GM12878 (cell line): Measurements from ENCODE around the gene SEMA5A. TPM values are rescaled to one million over a fixed set of nuclear protein-coding genes. Genes with fewer than 3 reads are reported as not detected.

Experiments
- ATAC-seq: fragments of 200-7000 bp; cut with Tn5 transposase; 3 replicates; pipeline ENCODE4 v1.9.1; 2020; ENCODE audit warnings: mild to moderate bottlenecking, moderate library complexity
- BruUV-seq: library from RNA; stranded (reverse); fragments of 400-500 nt; replicated peaks from 2 replicates; lab custom pipeline; 2021; lab: Mats Ljungman, UMichigan
- CTCF ChIA-PET: fragments of 300-600 bp; sonication (Branson Sonifier 250); formaldehyde crosslinking; extraction: SDS; loops from one replicate; lab custom pipeline; 2021; ENCODE audit warnings: inconsistent platforms; lab: Yijun Ruan, JAX
- POLR2A ChIA-PET: fragments of 350-600 bp; formaldehyde crosslinking; extraction: SDS; loops from one replicate; lab custom pipeline; 2021; ENCODE audit warnings: inconsistent platforms; lab: Charles Lee
- RAD21 ChIA-PET: fragments of 300-600 bp; sonication (Branson Sonifier 250); formaldehyde crosslinking; loops from one replicate; lab custom pipeline; 2023; ENCODE audit warnings: antibody characterized with exemption; ENCODE audit not compliant: unreplicated experiment; lab: Charles Lee
- SMC1A ChIA-PET: fragments of 300-600 bp; sonication (Branson Sonifier 250); formaldehyde crosslinking; loops from one replicate; lab custom pipeline; 2023; ENCODE audit not compliant: unreplicated experiment, uncharacterized antibody; lab: Charles Lee
- DNase-seq: peaks from one replicate; pipeline ENCODE4 v3.0.0-alpha.2; 2011; ENCODE audit warnings: low read depth, low spot score
- FAIRE-seq: peaks from 3 replicates; lab custom pipeline; 2011; peaks lifted over from hg19 to GRCh38; lab: Jason Lieb, UNC
- H2AFZ ChIP-seq: 2 replicates; pipeline ENCODE4 v1.6.0; 2011; ENCODE audit warnings: low read depth, low read length, control low read depth; ENCODE audit not compliant: control insufficient read depth
- H3K27ac ChIP-seq: 2 replicates; pipeline ENCODE4 v1.5.1; 2011; ENCODE audit warnings: control low read depth; ENCODE audit not compliant: control insufficient read depth, insufficient read depth
- H3K27me3 ChIP-seq, 2 experiments: replicated peaks in 1 of 2; 2 replicates each; pipeline versions ENCODE4 v1.6.0 to v1.6.1; 2011; ENCODE audit warnings: low read length in 1 of 2; ENCODE audit not compliant: control insufficient read depth in 2 of 2, insufficient read depth in 2 of 2
- H3K36me3 ChIP-seq, 2 experiments: 2 replicates each; pipeline ENCODE4 v1.5.1; 2011; ENCODE audit warnings: low read length in 1 of 2; ENCODE audit not compliant: control insufficient read depth in 2 of 2, insufficient read depth in 2 of 2
- H3K4me1 ChIP-seq: 2 replicates; pipeline ENCODE4 v1.6.1; 2011; ENCODE audit warnings: mild to moderate bottlenecking, low read length, moderate library complexity, mixed read lengths; ENCODE audit not compliant: control insufficient read depth, insufficient read depth
- H3K4me2 ChIP-seq: 2 replicates; pipeline ENCODE4 v1.6.0; 2011; ENCODE audit warnings: control low read depth; ENCODE audit not compliant: control insufficient read depth, insufficient read depth
- H3K4me3 ChIP-seq: fragments of 200-600 bp; sonication (generic); 2 replicates; pipeline ENCODE4 v1.5.1; 2016
- H3K79me2 ChIP-seq: 2 replicates; pipeline ENCODE4 v1.6.0; 2011; ENCODE audit warnings: low read length; ENCODE audit not compliant: control insufficient read depth, insufficient read depth
- H3K9ac ChIP-seq: 2 replicates; pipeline ENCODE4 v1.8.0; 2011; ENCODE audit warnings: low read length, control low read depth, mixed read lengths; ENCODE audit not compliant: control insufficient read depth, insufficient read depth
- H3K9me3 ChIP-seq: replicated peaks from 3 replicates; pipeline ENCODE4 v1.5.1; 2011; ENCODE audit warnings: mild to moderate bottlenecking, low read length; ENCODE audit not compliant: control insufficient read depth, insufficient read depth
- H4K20me1 ChIP-seq: 2 replicates; pipeline ENCODE4 v1.6.0; 2011; ENCODE audit not compliant: control insufficient read depth, insufficient read depth
- ATF2 ChIP-seq: IDR thresholded peaks from 2 replicates; pipeline ENCODE4 v1.6.1; 2012; ENCODE audit warnings: low read length, inconsistent platforms
- BMI1 ChIP-seq: fragments of 450-650 bp; IDR thresholded peaks from 2 replicates; pipeline ENCODE4 v1.6.1; 2016; ENCODE audit warnings: mild to moderate bottlenecking, moderate library complexity, borderline replicate concordance
- E2F8 ChIP-seq: fragments of 450-650 bp; IDR thresholded peaks from 2 replicates; pipeline ENCODE4 v1.6.1; 2018; ENCODE audit warnings: mild to moderate bottlenecking, low read depth, moderate library complexity; ENCODE audit not compliant: partially characterized antibody
- ESRRA ChIP-seq: IDR thresholded peaks from 2 replicates; pipeline ENCODE4 v1.6.1; 2012; ENCODE audit warnings: mild to moderate bottlenecking, low read length, improper control_type of control experiment
- EZH2 ChIP-seq: IDR thresholded peaks from 2 replicates; pipeline ENCODE4 v1.6.1; 2012; ENCODE audit warnings: low read depth, mild to moderate bottlenecking, control low read depth, inconsistent platforms, low read length, borderline replicate concordance; ENCODE audit not compliant: control insufficient read depth
- JUND ChIP-seq: IDR thresholded peaks from 2 replicates; pipeline ENCODE4 v1.6.1; 2012; ENCODE audit warnings: low read depth, mild to moderate bottlenecking, low read length, improper control_type of control experiment, moderate library complexity
- LARP7 ChIP-seq: fragments of 450-650 bp; IDR thresholded peaks from 2 replicates; pipeline ENCODE4 v1.6.1; 2017; ENCODE audit warnings: mild to moderate bottlenecking
- MLLT1 ChIP-seq: fragments of 450-650 bp; IDR thresholded peaks from 2 replicates; pipeline ENCODE4 v1.6.1; 2016; ENCODE audit warnings: mild to moderate bottlenecking
- MTA2 ChIP-seq: fragments of 450-650 bp; IDR thresholded peaks from 2 replicates; pipeline ENCODE4 v1.6.1; 2016; ENCODE audit warnings: low read depth, mild to moderate bottlenecking, moderate library complexity
- SUPT20H ChIP-seq: IDR thresholded peaks from 2 replicates; pipeline ENCODE4 v1.6.1; 2011; ENCODE audit warnings: low read depth, mild to moderate bottlenecking, low read length, moderate library complexity, borderline replicate concordance; ENCODE audit not compliant: control insufficient read depth
- ZNF384 ChIP-seq: IDR thresholded peaks from 2 replicates; pipeline ENCODE4 v1.6.1; 2012; ENCODE audit warnings: low read depth, mild to moderate bottlenecking, low read length, improper control_type of control experiment, borderline replicate concordance
- WGBS: methylation state at CpG from one replicate; pipeline ENCODE4 v1.1.6; 2016; ENCODE audit warnings: low lambda C conversion rate; ENCODE audit not compliant: insufficient replicate concordance, insufficient coverage; ENCODE audit errors: missing lambda C conversion rate; 5-methylcytosine and 5-hydroxymethylcytosine counted together
- in situ Hi-C: fragments of 300-500 bp; cut with MboI; formaldehyde crosslinking; loops from 9 replicates; pipeline ENCODE4 v1.14.3; 2018; ENCODE audit warnings: mixed read lengths
- intact Hi-C: fragments of 100-400 bp; cut with micrococcal nuclease; formaldehyde crosslinking; loops from one replicate; pipeline ENCODE4 v1.14.2; 2022; ENCODE audit not compliant: unreplicated experiment
- polyA plus RNA-seq, 11 experiments: library from polyadenylated mRNA; depleted of rRNA in 4 of 11; unstranded in 6 of 11; stranded (reverse) in 5 of 11; fragments of >200 nt; fragmentation: Nextera tagmentation in 4 of 11; fragmentation: Illumina TruSeq in 1 of 11; extraction: Ambion mirVana in 4 of 11; extraction: Trizol in 1 of 11; gene quantifications; 1 replicate in 1 of 11; 2 replicates in 10 of 11; pipeline versions ENCODE4 v1.2.1 to v1.2.3, GENCODE V29; 2011 to 2016; ENCODE audit warnings: inconsistent platforms in 2 of 11, missing spikeins in 2 of 11, low read depth in 1 of 11
- total RNA-seq, 4 experiments: library from RNA; depleted of rRNA in 3 of 4; stranded (reverse); fragments of >200 nt in 3 of 4; fragmentation: Illumina TruSeq in 1 of 4; extraction: Trizol in 1 of 4; gene quantifications; 2 replicates each; pipeline versions ENCODE4 v1.2.1 to v1.2.3, GENCODE V29; 2013 to 2021

SEMA5A gene
- total and polyA plus RNA-seq, 10 of the 15 experiments (the other 5 are each of a cell fraction or from before 2014, with no cell fraction given): 0.03 to 2.4 (median 0.09) TPM; not detected in 1

- TF ChIP-seq ATF2: no peak
- TF ChIP-seq ZNF384: no peak
- TF ChIP-seq BMI1: no peak
- no peak for TF ChIP-seq SUPT20H
- TF ChIP-seq EZH2: no peak
Measured at GRCh38 chr5:9241479-9242305, 304.2 kb downstream of the SEMA5A start (continued).

GRCh38 chr5:9240431-9240830 lies 305.4 kb downstream of the SEMA5A start:
- FAIRE-seq (no peak), ATAC-seq (no peak)
- H3K79me2 ChIP-seq: no peaks in the 10 kb centered on the region
- no peak overlapping the region for H2AFZ ChIP-seq
- H3K27ac ChIP-seq: no peak overlapping the region
- H3K4me1 ChIP-seq: no peaks in the 10 kb centered on the region
- no TSS peak for BruUV-seq
- POLR2A ChIA-PET: no interaction called here
- in situ Hi-C loops: no loop called here
- WGBS: 28% methylated on average over 2 of the region's 2 CpGs
- no peaks in the 10 kb centered on the region; the same call in 2 of the 3 replicates for H3K9me3 ChIP-seq
- TF ChIP-seq JUND (no peak), LARP7 (no peak), ESRRA (no peak), MTA2 (no peak), MLLT1 (no peak), E2F8 (no peak)
- TF ChIP-seq, all 136 proteins: peak for 0
- Histone ChIP-seq H4K20me1 (no peaks in the 10 kb centered on the region), H3K36me3 (no peaks in the 10 kb centered on the region), H3K4me2 (no peak overlapping the region), H3K9ac (no peak overlapping the region), H3K27me3 (no peaks in the 10 kb centered on the region), H3K4me3 (no peak overlapping the region)
- no peak for DNase-seq
- ChIA-PET RAD21 (no interaction called here), CTCF (no interaction called here), SMC1A (no interaction called here)
- intact Hi-C loops: no loop called here
